Measurements from ENCODE around the gene NRP2. TPM values are rescaled to one million over a fixed set of nuclear protein-coding genes. Genes with fewer than 3 reads are reported as not detected.

The NRP2 gene
- total RNA-seq, 1 experiment from 2014 or later: 1.2 TPM

GRCh38 chr2:205642599-205643356 lies 39.5 kb upstream of the NRP2 start:
- no peaks in the 10 kb centered on the region for H3K9me3 ChIP-seq (ENCODE audit: control insufficient read depth in 1 of 2, insufficient read depth in 1 of 2, low read depth in 1 of 2, low read length in 2 of 2)
- ChIA-PET RAD21 (ENCODE audit: low non-redundant PET in 1 of 2, low total read pairs in 2 of 2, uncharacterized antibody in 2 of 2, unreplicated experiment in 2 of 2) (no interaction called here), CTCF (no interaction called here), POLR2A (no interaction called here)
- no TSS peak for BruUV-seq (replicated peaks)
- H3K4me3 ChIP-seq (replicated peaks in 1 of 2; ENCODE audit: low read depth in 1 of 2, low read length in 2 of 2): no peak overlapping the region
- TF ChIP-seq EGR1 (IDR thresholded peaks at IDR 0.05; ENCODE audit: low read depth): no peak
- TF ChIP-seq TCF7L2 (IDR thresholded peaks at IDR 0.05; ENCODE audit: borderline replicate concordance, extremely low read depth, insufficient read depth, insufficient read length): no peak
- no peak for TF ChIP-seq POLR2AphosphoS5 (IDR thresholded peaks at IDR 0.05; ENCODE audit: low read depth, low read length)
- TF ChIP-seq POLR2A (IDR thresholded peaks at IDR 0.05; ENCODE audit: borderline replicate concordance, extremely low read depth, insufficient read depth, insufficient read length): no peak
- TF ChIP-seq ZBTB33 (IDR thresholded peaks at IDR 0.05; ENCODE audit: extremely low read depth, insufficient replicate concordance, low read length): no peak
- H3K27me3 ChIP-seq (ENCODE audit: insufficient read depth, low read length): no peaks in the 10 kb centered on the region; the same call in 1 of the 2 replicates
- intact Hi-C loops (cut with micrococcal nuclease): no loop called here
- H2AFZ ChIP-seq (ENCODE audit: low read depth, low read length, poor library complexity, severe bottlenecking): no peak overlapping the region
- ATAC-seq (no peak), DNase-seq (ENCODE audit: low read depth, low spot score) (no peak)
- H3K79me2 ChIP-seq (ENCODE audit: insufficient read depth, low read length): no peaks in the 10 kb centered on the region
- H3K9ac ChIP-seq (ENCODE audit: low read length): no peak overlapping the region
- H3K4me2 ChIP-seq (ENCODE audit: low read length): no peak overlapping the region
- H3K36me3 ChIP-seq (ENCODE audit: control insufficient read depth in 1 of 2, insufficient read depth in 2 of 2, low read length in 2 of 2): no peaks in the 10 kb centered on the region
- no peaks in the 10 kb centered on the region; a peak in 1 of 4 replicates for H3K4me1 ChIP-seq (ENCODE audit: control insufficient read depth in 1 of 2, insufficient read depth in 2 of 2, low read length in 2 of 2)
- no peaks in the 10 kb centered on the region for H4K20me1 ChIP-seq (ENCODE audit: insufficient read depth)
- H3K27ac ChIP-seq (ENCODE audit: low read depth, low read length): no peak overlapping the region
- no peaks in the 10 kb centered on the region for H3K9me2 ChIP-seq (ENCODE audit: insufficient read depth)

- ATAC-seq (no peak), DNase-seq (ENCODE audit: low read depth, low spot score) (no peak)
- CTCF ChIA-PET: no interaction called here
- intact Hi-C loops (cut with micrococcal nuclease): no loop called here
- no peaks in the 10 kb centered on the region for H3K36me3 ChIP-seq (ENCODE audit: control insufficient read depth in 1 of 2, insufficient read depth in 2 of 2, low read length in 2 of 2)
- H3K4me1 ChIP-seq (ENCODE audit: control insufficient read depth in 1 of 2, insufficient read depth in 2 of 2, low read length in 2 of 2): no peaks in the 10 kb centered on the region; a peak in 1 of 4 replicates
- no peak overlapping the region for H3K9ac ChIP-seq (ENCODE audit: low read length)
- no peaks in the 10 kb centered on the region for H3K79me2 ChIP-seq (ENCODE audit: insufficient read depth, low read length)
- no peaks in the 10 kb centered on the region for H4K20me1 ChIP-seq (ENCODE audit: insufficient read depth)
- no peaks in the 10 kb centered on the region; the same call in 1 of the 2 replicates for H3K27me3 ChIP-seq (ENCODE audit: insufficient read depth, low read length)
- RAD21 ChIA-PET (ENCODE audit: low non-redundant PET in 1 of 2, low total read pairs in 2 of 2, uncharacterized antibody in 2 of 2, unreplicated experiment in 2 of 2): no interaction called here
- no TSS peak for BruUV-seq (replicated peaks)
- no peak overlapping the region for H2AFZ ChIP-seq (ENCODE audit: low read depth, low read length, poor library complexity, severe bottlenecking)
- no peak overlapping the region for H3K4me2 ChIP-seq (ENCODE audit: low read length)
- H3K9me2 ChIP-seq (ENCODE audit: insufficient read depth): no peaks in the 10 kb centered on the region
- no peaks in the 10 kb centered on the region for H3K9me3 ChIP-seq (ENCODE audit: control insufficient read depth in 1 of 2, insufficient read depth in 1 of 2, low read depth in 1 of 2, low read length in 2 of 2)
- POLR2A ChIA-PET: no interaction called here
- no peak overlapping the region for H3K27ac ChIP-seq (ENCODE audit: low read depth, low read length)
- H3K4me3 ChIP-seq (replicated peaks in 1 of 2; ENCODE audit: low read depth in 1 of 2, low read length in 2 of 2): no peak overlapping the region
- no peak for TF ChIP-seq JUND (IDR thresholded peaks at IDR 0.05)
- no peak for TF ChIP-seq CTCF (IDR thresholded peaks at IDR 0.05 in 2 of 3, conservative IDR thresholded peaks at IDR 0.05 in 1 of 3; ENCODE audit: borderline replicate concordance in 1 of 3, insufficient read depth in 1 of 3, low read depth in 2 of 3, low read length in 2 of 3)
- TF ChIP-seq REST (IDR thresholded peaks at IDR 0.05; ENCODE audit: low read depth): no peak
- TF ChIP-seq ZNF274 (IDR thresholded peaks at IDR 0.05; ENCODE audit: low read depth, low read length): no peak
- no peak for TF ChIP-seq CEBPB (IDR thresholded peaks at IDR 0.05; ENCODE audit: low read depth)
- no peak for TF ChIP-seq TCF7L2 (IDR thresholded peaks at IDR 0.05; ENCODE audit: borderline replicate concordance, extremely low read depth, insufficient read depth, insufficient read length)
Observed at GRCh38 chr2:205643391-205643885, 38.9 kb upstream of the NRP2 start.

Measured in HCT116 (cell line).